HG03439 (cell line): Measurements from ENCODE around the gene MRTO4.
"Not testable (repeated sequence)": the region's sequence is repeated elsewhere in the genome, so short reads cannot be mapped to it uniquely, and the experiment has no call there.

Experiments used
- ATAC-seq: cut with Tn5 transposase; IDR thresholded peaks from one replicate; pipeline ENCODE4 v1.9.1; 2021; ENCODE audit warnings: mild to moderate bottlenecking, moderate library complexity; ENCODE audit not compliant: unreplicated experiment

MRTO4 gene

GRCh38 chr1:19251305-19252196 is at the start of gene MRTO4, which contains the start of gene EMC1:
TSS of gene MRTO4 (plus strand) at chr1:19251805. CDS start at chr1:19251836, 31 bp downstream.
TSS of gene EMC1 (minus strand) at chr1:19251524. CDS start at chr1:19251509, 15 bp downstream.
- peak; percentile 81 for ATAC-seq

- ATAC-seq: no peak
These were observed 49.2 kb upstream of the MRTO4 start for GRCh38 chr1:19202396-19202795.

GRCh38 chr1:19203440-19203839 is 48.2 kb upstream of the MRTO4 start:
- no peak for ATAC-seq

- no peak for ATAC-seq
These were observed 46.9 kb upstream of the MRTO4 start for GRCh38 chr1:19204446-19205266.

- no peak for ATAC-seq
These were observed 46.2 kb upstream of the MRTO4 start for GRCh38 chr1:19205403-19205802.

GRCh38 chr1:19205845-19206244 is 45.8 kb upstream of the MRTO4 start:
- ATAC-seq: no peak

- ATAC-seq: no peak
These were observed 44.7 kb upstream of the MRTO4 start for GRCh38 chr1:19206947-19207346.

GRCh38 chr1:19208710-19209438 is 42.7 kb upstream of the MRTO4 start:
- no peak for ATAC-seq

- peak; percentile 52 for ATAC-seq
These were observed 42.1 kb upstream of the MRTO4 start for GRCh38 chr1:19209439-19209989.

- peak; percentile 83 for ATAC-seq
These were observed 41.4 kb upstream of the MRTO4 start, which contains the start of gene UBR4 for GRCh38 chr1:19209990-19210771. TSS of gene UBR4 (minus strand) at chr1:19210266. CDS start at chr1:19210248, 18 bp downstream.

- ATAC-seq: no peak
These were observed 40.6 kb upstream of the MRTO4 start for GRCh38 chr1:19210772-19211549.

GRCh38 chr1:19212167-19212566 is 39.4 kb upstream of the MRTO4 start:
- no peak for ATAC-seq

GRCh38 chr1:19213580-19213979 is 38.0 kb upstream of the MRTO4 start:
- ATAC-seq: no peak

- ATAC-seq: not testable (repeated sequence)
These were observed 35.0 kb upstream of the MRTO4 start for GRCh38 chr1:19216585-19216984.

GRCh38 chr1:19219451-19219850 is 32.2 kb upstream of the MRTO4 start:
- no peak for ATAC-seq

GRCh38 chr1:19220080-19220846 is 31.3 kb upstream of the MRTO4 start:
- no peak for ATAC-seq

GRCh38 chr1:19220991-19221390 is 30.6 kb upstream of the MRTO4 start:
- ATAC-seq: no peak

- no peak for ATAC-seq
These were observed 29.0 kb upstream of the MRTO4 start for GRCh38 chr1:19222573-19222972.
